Measurements from ENCODE around the gene UBE2L6.

Gene UBE2L6

GRCh38 chr11:57571606-57572005, 4.1 kb upstream of the UBE2L6 start:
- no peak for TF ChIP-seq CTCF (IDR thresholded peaks at IDR 0.05; ENCODE audit: low read depth, low read length, missing control alignments)
- no peak for DNase-seq (ENCODE audit: low read depth)
- in situ Hi-C loops (cut with HindIII; ENCODE audit: low sequenced_read_pairs), result no loop called here
- H3K4me3 ChIP-seq (ENCODE audit: low read depth, low read length), result no peak overlapping the region

- H3K4me3 ChIP-seq (ENCODE audit: low read depth, low read length), result peak overlapping the region; percentile 80
- in situ Hi-C loops (cut with HindIII; ENCODE audit: low sequenced_read_pairs), result no loop called here
- DNase-seq (ENCODE audit: low read depth), result no peak
- peak; percentile 94 for TF ChIP-seq CTCF (IDR thresholded peaks at IDR 0.05; ENCODE audit: low read depth, low read length, missing control alignments)
These were observed 876 bp upstream of the UBE2L6 start for GRCh38 chr11:57568330-57568766.

GRCh38 chr11:57566905-57567514, 462 bp downstream of the UBE2L6 start:
- DNase-seq (ENCODE audit: low read depth), result no peak
- in situ Hi-C loops (cut with HindIII; ENCODE audit: low sequenced_read_pairs), result no loop called here

GRCh38 chr11:57566005-57566904, 1.2 kb downstream of the UBE2L6 start:
- peak; percentile 15 for DNase-seq (ENCODE audit: low read depth)

More at GRCh38 chr11:57566905-57567514, 462 bp downstream of the UBE2L6 start:
- no peak for TF ChIP-seq CTCF (IDR thresholded peaks at IDR 0.05; ENCODE audit: low read depth, low read length, missing control alignments)
- H3K4me3 ChIP-seq (ENCODE audit: low read depth, low read length), result peak overlapping the region; percentile 80

GRCh38 chr11:57562596-57562995, 4.9 kb downstream of the UBE2L6 start:
- no peak overlapping the region for H3K4me3 ChIP-seq (ENCODE audit: low read depth, low read length)
- in situ Hi-C loops (cut with HindIII; ENCODE audit: low sequenced_read_pairs), result no loop called here
- DNase-seq (ENCODE audit: low read depth), result no peak
- TF ChIP-seq CTCF (IDR thresholded peaks at IDR 0.05; ENCODE audit: low read depth, low read length, missing control alignments), result no peak

More at GRCh38 chr11:57566005-57566904, 1.2 kb downstream of the UBE2L6 start:
- in situ Hi-C loops (cut with HindIII; ENCODE audit: low sequenced_read_pairs), result no loop called here
- peak overlapping the region; percentile 80 for H3K4me3 ChIP-seq (ENCODE audit: low read depth, low read length)
- no peak for TF ChIP-seq CTCF (IDR thresholded peaks at IDR 0.05; ENCODE audit: low read depth, low read length, missing control alignments)

GRCh38 chr11:57560146-57560545, 7.3 kb downstream of the UBE2L6 start:
- no peak for TF ChIP-seq CTCF (IDR thresholded peaks at IDR 0.05; ENCODE audit: low read depth, low read length, missing control alignments)
- in situ Hi-C loops (cut with HindIII; ENCODE audit: low sequenced_read_pairs), result no loop called here
- DNase-seq (ENCODE audit: low read depth), result no peak
- no peak overlapping the region for H3K4me3 ChIP-seq (ENCODE audit: low read depth, low read length)

All from astrocyte of the cerebellum (primary cell).